Islet of Langerhans (tissue), 1 donor: ENCODE data around the gene KRTAP4-2.
"Not testable (repeated sequence)": the region's sequence is repeated elsewhere in the genome, so short reads cannot be mapped to it uniquely, and the experiment has no call there.

ENCODE experiments used
- FAIRE-seq: peaks from one replicate; lab custom pipeline; 2011; peaks lifted over from hg19 to GRCh38; lab: Jason Lieb, UNC

KRTAP4-2 gene

GRCh38 chr17:41177727-41178271 lies at the start of gene KRTAP4-2:
Gene KRTAP4-2 (minus strand): TSS chr17:41178221. CDS start chr17:41178164, 57 bp downstream.
- FAIRE-seq, result no peak

GRCh38 chr17:41226598-41227095 lies 48.6 kb upstream of the KRTAP4-2 start, which contains the start of gene KRTAP9-2:
Gene KRTAP9-2 (plus strand): TSS chr17:41226648. CDS start chr17:41226655, 7 bp downstream.
- FAIRE-seq, result not testable (repeated sequence)

- FAIRE-seq, result no peak
Observed at GRCh38 chr17:41226051-41226450, 48.0 kb upstream of the KRTAP4-2 start.

GRCh38 chr17:41223821-41224220 lies 45.8 kb upstream of the KRTAP4-2 start:
- FAIRE-seq, result no peak

- FAIRE-seq, result no peak
Observed at GRCh38 chr17:41215681-41216080, 37.7 kb upstream of the KRTAP4-2 start.

GRCh38 chr17:41212524-41213169 lies 34.6 kb upstream of the KRTAP4-2 start:
- no peak for FAIRE-seq

- no peak for FAIRE-seq
Observed at GRCh38 chr17:41211845-41212466, 33.9 kb upstream of the KRTAP4-2 start.

GRCh38 chr17:41199421-41200078 lies 21.5 kb upstream of the KRTAP4-2 start:
- no peak for FAIRE-seq

- FAIRE-seq, result no peak
Observed at GRCh38 chr17:41196068-41196467, 18.0 kb upstream of the KRTAP4-2 start.

GRCh38 chr17:41190328-41190727 lies 12.3 kb upstream of the KRTAP4-2 start:
- FAIRE-seq, result no peak

- FAIRE-seq, result not testable (repeated sequence)
Observed at GRCh38 chr17:41189837-41190318, 11.9 kb upstream of the KRTAP4-2 start, which contains the start of gene KRTAP9-1. Gene KRTAP9-1 (plus strand): TSS chr17:41189887. CDS start chr17:41189887, 0 bp downstream.

GRCh38 chr17:41186872-41187271 lies 8.9 kb upstream of the KRTAP4-2 start:
- FAIRE-seq, result no peak

- no peak for FAIRE-seq
Observed at GRCh38 chr17:41185001-41185400, 7.0 kb upstream of the KRTAP4-2 start.

GRCh38 chr17:41184480-41184961 lies 6.5 kb upstream of the KRTAP4-2 start, which contains the start of gene KRTAP4-1:
Gene KRTAP4-1 (minus strand): TSS chr17:41184911. CDS start chr17:41184854, 57 bp downstream.
- FAIRE-seq, result no peak

- FAIRE-seq, result no peak
Observed at GRCh38 chr17:41178843-41179616, 1.0 kb upstream of the KRTAP4-2 start.

GRCh38 chr17:41178341-41178740 lies 320 bp upstream of the KRTAP4-2 start:
- FAIRE-seq, result no peak

- FAIRE-seq, result no peak
Observed at GRCh38 chr17:41176744-41177387, 1.2 kb downstream of the KRTAP4-2 start.

GRCh38 chr17:41171886-41172285 lies 6.1 kb downstream of the KRTAP4-2 start:
- no peak for FAIRE-seq

GRCh38 chr17:41168121-41168520 lies 9.9 kb downstream of the KRTAP4-2 start, which contains the start of gene KRTAP4-3:
Gene KRTAP4-3 (minus strand): TSS chr17:41168221. CDS start chr17:41168172, 49 bp downstream.
- no peak for FAIRE-seq

- no peak for FAIRE-seq
Observed at GRCh38 chr17:41167561-41167960, 10.5 kb downstream of the KRTAP4-2 start.

- FAIRE-seq, result no peak
Observed at GRCh38 chr17:41163828-41164227, 14.2 kb downstream of the KRTAP4-2 start.
